HG02759 (cell line): ENCODE measurements around the gene NXPE3.
"Not testable (repeated sequence)": the region's sequence is repeated elsewhere in the genome, so short reads cannot be mapped to it uniquely, and the experiment has no call there.

Source experiments
- ATAC-seq: cut with Tn5 transposase; IDR thresholded peaks from one replicate; pipeline ENCODE4 v1.9.1; 2021; ENCODE audit warnings: mild to moderate bottlenecking, moderate library complexity; ENCODE audit not compliant: unreplicated experiment

Gene NXPE3

GRCh38 chr3:101851072-101851770 lies 72.2 kb downstream of the NXPE3 start:
- ATAC-seq = no peak

GRCh38 chr3:101851850-101852714 lies 73.1 kb downstream of the NXPE3 start:
- ATAC-seq = no peak

GRCh38 chr3:101852983-101853840 lies 74.2 kb downstream of the NXPE3 start:
- no peak for ATAC-seq

GRCh38 chr3:101853982-101854381 lies 75.0 kb downstream of the NXPE3 start:
- ATAC-seq = no peak

GRCh38 chr3:101854608-101855304 lies 75.7 kb downstream of the NXPE3 start:
- no peak for ATAC-seq

- ATAC-seq = no peak
These were observed 78.3 kb downstream of the NXPE3 start for GRCh38 chr3:101857301-101857741.

- ATAC-seq = no peak
These were observed 79.5 kb downstream of the NXPE3 start for GRCh38 chr3:101858464-101859030.

GRCh38 chr3:101859882-101860448 lies 81.0 kb downstream of the NXPE3 start:
- no peak for ATAC-seq

- ATAC-seq = no peak
These were observed 82.3 kb downstream of the NXPE3 start for GRCh38 chr3:101861212-101861788.

GRCh38 chr3:101861789-101862415 lies 82.9 kb downstream of the NXPE3 start:
- ATAC-seq = no peak

GRCh38 chr3:101862416-101863165 lies 83.6 kb downstream of the NXPE3 start:
- ATAC-seq = no peak

GRCh38 chr3:101864926-101865325 lies 85.9 kb downstream of the NXPE3 start:
- not testable (repeated sequence) for ATAC-seq

GRCh38 chr3:101865751-101866509 lies 86.9 kb downstream of the NXPE3 start:
- ATAC-seq = no peak

- ATAC-seq = no peak
These were observed 88.5 kb downstream of the NXPE3 start for GRCh38 chr3:101867511-101867910.

- no peak for ATAC-seq
These were observed 89.0 kb downstream of the NXPE3 start for GRCh38 chr3:101867996-101868395.

GRCh38 chr3:101868534-101869464 lies 89.8 kb downstream of the NXPE3 start:
- ATAC-seq = peak; percentile 43

GRCh38 chr3:101870138-101870537 lies 91.1 kb downstream of the NXPE3 start:
- ATAC-seq = no peak
